ENCODE measurements around the gene LCN10.

The LCN10 gene

GRCh38 chr9:136723989-136724388, 18.8 kb downstream of the LCN10 start:
- no peak for TF ChIP-seq CTCF (IDR thresholded peaks at IDR 0.05)

DNA sequence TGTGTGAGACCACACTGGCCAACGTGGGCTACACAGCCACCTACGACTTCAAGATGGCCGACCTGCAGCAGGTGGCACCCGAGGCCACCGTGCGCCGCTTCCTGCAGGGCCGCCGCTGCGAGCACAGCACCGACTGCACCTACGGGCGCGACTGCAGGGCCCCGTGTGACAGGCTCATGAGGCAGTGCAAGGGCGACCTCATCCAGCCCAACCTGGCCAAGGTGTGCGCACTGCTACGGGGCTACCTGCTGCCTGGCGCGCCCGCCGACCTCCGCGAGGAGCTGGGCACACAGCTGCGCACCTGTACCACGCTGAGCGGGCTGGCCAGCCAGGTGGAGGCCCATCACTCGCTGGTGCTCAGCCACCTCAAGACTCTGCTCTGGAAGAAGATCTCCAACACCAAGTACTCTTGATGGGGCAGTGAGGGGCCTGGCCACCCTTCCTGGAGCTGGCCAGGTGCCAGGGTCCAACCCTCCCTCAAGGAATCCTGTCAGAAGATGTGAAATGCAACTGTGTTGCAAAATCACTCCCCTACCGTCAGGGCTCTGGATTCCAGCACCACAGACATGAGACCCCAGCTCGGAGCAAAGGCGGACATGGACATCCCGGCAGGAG, 19.3 kb downstream of the LCN10 start:
- TF ChIP-seq CTCF (IDR thresholded peaks at IDR 0.05), result no peak

- TF ChIP-seq CTCF (IDR thresholded peaks at IDR 0.05), result no peak
These were observed 19.8 kb downstream of the LCN10 start for GRCh38 chr9:136722969-136723356.

GRCh38 chr9:136722093-136722968, 20.4 kb downstream of the LCN10 start:
- TF ChIP-seq CTCF (IDR thresholded peaks at IDR 0.05), result no peak

- no peak for TF ChIP-seq CTCF (IDR thresholded peaks at IDR 0.05)
These were observed 21.2 kb downstream of the LCN10 start for GRCh38 chr9:136721339-136722092.

DNA sequence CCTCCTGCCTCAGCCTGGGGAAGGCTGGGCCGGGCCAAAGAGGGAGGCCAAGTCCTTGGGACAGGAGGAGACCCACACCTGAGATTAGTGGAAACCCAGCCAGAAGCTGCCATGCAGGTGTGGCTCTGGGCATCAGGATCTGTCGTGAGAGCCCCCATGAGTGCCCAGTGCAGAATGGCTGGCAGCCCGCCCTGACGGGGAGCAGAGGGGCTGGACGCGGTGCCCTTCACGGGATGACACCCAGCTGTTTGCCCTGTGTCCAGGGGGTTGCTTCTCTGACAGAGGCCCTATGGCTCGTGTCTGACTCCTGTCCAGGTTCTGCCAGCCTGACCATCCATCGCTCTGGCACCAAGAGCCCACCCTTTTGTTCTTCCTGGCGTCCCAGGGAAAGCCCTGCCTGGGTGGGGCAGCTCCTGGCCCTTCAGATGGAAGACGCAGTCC, 21.8 kb downstream of the LCN10 start:
- TF ChIP-seq CTCF (IDR thresholded peaks at IDR 0.05), result no peak

- TF ChIP-seq CTCF (IDR thresholded peaks at IDR 0.05), result no peak
These were observed 22.4 kb downstream of the LCN10 start for GRCh38 chr9:136720251-136720897.
